Stimulated activated CD8-positive, alpha-beta memory T cell treated with anti-CD3 and anti-CD28 coated beads, Interleukin-2, amount 100 ng/mL, for 48 hours (primary cell): ENCODE data around the gene ZFYVE1.
"Not testable (repeated sequence)": the region's sequence is repeated elsewhere in the genome, so short reads cannot be mapped to it uniquely, and the experiment has no call there.

Source experiments
- DNase-seq, 2 donors: peaks; one replicate each; pipeline ENCODE4 v3.0.0-alpha.2; 2020; ENCODE audit warnings: low read depth in 2 of 2

Gene ZFYVE1

DNA sequence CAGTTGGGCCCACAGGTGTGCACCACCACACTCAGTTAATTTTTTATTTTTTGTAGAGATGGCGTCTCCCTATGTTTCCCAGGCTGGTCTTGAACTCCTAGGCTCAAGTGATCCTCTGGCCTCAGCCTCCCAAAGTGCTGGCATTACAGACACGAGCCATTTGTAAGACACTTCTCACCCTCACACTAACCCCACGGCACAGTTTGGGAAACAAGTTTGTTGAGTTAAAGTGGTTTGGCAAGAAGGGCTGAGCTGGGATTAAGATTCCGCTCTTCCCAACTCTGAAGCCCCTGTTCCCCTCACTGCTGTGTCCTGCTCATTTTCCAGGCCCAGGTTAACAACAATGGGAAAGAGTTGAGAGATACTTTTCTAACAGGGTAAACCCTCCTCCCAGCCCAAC, 65.9 kb downstream of the ZFYVE1 start:
- not testable (repeated sequence) for DNase-seq

GRCh38 chr14:72958548-72958947, 68.4 kb downstream of the ZFYVE1 start:
- DNase-seq = no peak

GRCh38 chr14:72957213-72957612, 69.7 kb downstream of the ZFYVE1 start:
- DNase-seq = no peak

DNA sequence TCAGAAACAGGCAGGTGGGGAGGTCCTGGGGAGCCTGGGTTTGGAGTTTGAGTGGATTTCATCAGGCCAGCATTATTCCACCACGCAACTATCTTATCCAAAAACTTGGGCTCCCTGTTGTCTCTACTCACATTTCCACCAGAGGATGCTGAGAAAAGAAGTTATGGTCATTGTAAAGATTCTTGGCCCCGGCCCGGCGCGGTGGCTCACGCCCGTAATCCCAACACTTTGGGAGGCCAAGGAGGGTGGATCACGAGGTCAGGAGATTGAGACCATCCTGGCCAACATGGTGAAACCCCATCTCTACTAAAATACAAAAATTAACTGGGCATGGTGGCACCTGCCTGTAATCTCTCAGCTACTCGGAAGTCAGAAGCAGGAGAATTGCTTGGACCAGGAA, 70.2 kb downstream of the ZFYVE1 start:
- DNase-seq = not testable (repeated sequence)

DNA sequence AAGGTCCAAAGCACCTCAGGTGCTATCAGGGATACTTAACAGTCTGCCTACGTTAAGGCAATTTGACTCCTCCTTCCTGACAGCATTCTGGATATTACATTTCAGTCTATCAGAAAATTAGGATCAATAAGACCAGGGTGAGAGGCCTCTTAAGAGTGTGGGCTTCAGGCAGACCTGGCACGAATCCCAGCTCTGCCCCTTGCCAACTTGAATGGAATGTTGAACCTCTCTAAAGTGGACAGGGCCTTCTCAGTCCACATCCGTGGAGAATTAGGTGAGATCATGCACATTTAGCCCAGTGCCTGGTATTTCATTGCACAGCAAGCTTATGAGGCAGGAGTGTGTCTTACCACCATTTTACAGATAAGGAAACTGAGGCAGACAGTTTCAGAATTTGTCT, 74.7 kb downstream of the ZFYVE1 start:
- no peak for DNase-seq

- DNase-seq = peak in 1 of 2 donors; percentile 56
Measured at GRCh38 chr14:72948481-72949138, 78.3 kb downstream of the ZFYVE1 start.

GRCh38 chr14:72947366-72948160, 79.3 kb downstream of the ZFYVE1 start:
- no peak for DNase-seq

DNA sequence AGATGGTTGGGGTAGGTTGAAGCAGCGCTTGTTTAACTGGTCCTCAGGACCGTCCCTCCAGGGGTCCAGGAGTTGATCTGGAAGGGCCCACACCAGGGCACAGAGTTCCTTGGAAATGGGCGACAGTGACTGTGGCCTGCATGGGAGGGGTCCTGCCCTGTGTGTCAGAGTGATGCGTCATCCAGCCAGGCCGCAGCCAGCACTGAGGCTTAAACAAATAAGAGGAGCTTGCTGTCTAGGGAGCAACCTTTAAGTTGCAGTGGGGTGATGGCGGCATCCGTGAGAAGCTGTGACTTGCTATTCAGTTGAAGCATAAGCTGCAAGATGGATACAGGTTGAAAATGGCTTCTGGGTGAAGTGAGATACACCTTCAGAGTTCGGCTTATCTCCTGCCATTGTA, 80.4 kb downstream of the ZFYVE1 start:
- DNase-seq = no peak

DNA sequence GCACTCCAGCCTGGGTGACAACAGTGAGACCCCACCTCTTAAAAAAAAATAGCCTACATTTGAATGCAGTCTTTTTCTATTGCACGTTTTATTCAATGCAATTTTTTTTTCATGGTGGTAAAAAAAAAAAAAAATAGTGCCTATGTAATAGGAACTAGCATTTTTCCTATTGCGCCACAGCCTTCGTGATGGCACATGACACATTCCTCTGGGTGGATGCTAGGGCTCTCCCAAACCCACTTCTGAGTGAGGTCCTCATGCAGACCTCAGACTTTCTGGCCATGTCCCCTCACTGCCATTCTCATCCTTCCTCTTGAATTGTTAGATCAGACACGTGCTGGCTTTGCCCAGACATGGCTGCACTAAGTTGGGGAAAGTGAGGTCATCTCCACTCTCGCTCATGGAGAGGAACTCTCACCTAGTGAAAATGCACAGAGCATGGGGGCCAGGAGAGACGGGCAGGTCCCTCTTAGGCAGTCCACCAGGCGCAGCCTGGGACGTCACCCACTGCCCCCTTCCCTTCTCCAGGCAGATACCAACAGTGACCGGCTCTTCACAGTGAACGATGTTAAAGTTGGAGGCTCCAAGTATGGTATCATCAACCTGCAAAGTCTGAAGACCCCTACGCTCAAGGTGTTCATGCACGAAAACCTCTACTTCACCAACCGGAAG, 81.4 kb downstream of the ZFYVE1 start:
- DNase-seq = no peak

DNA sequence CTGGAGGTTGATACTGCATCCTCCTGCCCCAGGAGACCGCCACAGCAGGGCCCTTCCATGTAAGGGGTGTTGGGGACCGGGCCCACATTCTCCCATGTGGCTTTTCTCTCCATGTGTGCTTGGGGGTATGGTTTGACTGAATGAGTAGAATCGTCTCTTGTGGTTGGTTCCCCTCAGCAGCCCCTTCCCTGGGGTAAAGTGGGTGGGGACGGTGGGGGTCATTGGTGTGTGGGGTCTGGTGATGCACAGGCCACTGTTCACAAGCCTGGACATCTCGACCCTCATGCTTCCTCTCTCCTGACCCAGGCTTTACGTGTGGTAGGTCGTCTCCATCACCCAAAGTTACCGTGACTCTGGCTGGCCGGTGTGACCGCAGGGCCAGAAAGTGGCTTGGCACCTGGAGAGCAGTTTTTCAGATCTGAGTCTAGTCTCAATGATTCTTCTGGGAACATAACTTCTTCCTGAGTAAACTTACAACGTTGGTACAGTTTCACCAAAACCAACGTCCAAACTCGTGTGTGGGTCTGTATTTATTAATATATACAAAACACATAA, 83.0 kb downstream of the ZFYVE1 start:
- DNase-seq = no peak

DNA sequence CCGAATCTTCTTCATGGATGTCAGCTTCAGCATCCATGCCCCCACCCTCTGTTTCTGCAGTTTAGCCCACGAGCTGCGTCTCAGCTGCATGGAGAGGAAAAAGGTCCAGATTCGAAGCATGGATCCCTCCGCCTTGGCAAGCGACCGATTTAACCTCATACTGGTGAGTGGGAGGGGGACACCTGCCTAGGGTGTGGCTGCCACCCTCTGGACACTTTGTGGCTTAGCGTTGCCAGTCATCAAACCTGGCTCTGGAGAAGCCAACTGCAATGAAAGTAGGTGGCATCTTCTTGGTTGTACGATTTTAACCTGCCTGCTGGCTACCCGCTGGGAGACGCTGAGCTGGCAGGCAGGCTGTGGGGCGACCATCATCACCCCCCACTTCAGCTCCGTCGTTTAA, 84.0 kb downstream of the ZFYVE1 start:
- no peak for DNase-seq

GRCh38 chr14:72941286-72941985, 85.5 kb downstream of the ZFYVE1 start:
- no peak for DNase-seq

GRCh38 chr14:72939630-72940029, 87.3 kb downstream of the ZFYVE1 start:
- no peak for DNase-seq

DNA sequence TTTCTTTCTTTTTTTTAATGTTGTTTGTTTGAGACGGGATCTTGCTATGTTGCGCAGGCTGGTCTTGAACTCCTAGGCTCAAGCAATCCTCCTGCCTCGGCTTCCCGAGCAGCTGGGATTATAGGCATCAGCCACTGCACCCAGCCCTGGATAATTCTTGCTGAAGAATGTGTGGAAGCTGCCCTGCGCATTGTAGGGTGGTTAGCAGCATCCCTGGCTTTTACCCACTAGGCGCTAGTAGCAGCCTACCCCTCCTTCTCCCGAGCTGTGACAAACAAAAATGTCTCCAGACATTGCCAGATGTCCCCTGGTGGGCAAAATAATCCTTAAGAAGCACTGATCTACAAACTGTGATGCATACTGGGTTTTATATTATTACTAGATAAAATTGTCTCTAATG, 94.0 kb downstream of the ZFYVE1 start:
- DNase-seq = no peak

DNA sequence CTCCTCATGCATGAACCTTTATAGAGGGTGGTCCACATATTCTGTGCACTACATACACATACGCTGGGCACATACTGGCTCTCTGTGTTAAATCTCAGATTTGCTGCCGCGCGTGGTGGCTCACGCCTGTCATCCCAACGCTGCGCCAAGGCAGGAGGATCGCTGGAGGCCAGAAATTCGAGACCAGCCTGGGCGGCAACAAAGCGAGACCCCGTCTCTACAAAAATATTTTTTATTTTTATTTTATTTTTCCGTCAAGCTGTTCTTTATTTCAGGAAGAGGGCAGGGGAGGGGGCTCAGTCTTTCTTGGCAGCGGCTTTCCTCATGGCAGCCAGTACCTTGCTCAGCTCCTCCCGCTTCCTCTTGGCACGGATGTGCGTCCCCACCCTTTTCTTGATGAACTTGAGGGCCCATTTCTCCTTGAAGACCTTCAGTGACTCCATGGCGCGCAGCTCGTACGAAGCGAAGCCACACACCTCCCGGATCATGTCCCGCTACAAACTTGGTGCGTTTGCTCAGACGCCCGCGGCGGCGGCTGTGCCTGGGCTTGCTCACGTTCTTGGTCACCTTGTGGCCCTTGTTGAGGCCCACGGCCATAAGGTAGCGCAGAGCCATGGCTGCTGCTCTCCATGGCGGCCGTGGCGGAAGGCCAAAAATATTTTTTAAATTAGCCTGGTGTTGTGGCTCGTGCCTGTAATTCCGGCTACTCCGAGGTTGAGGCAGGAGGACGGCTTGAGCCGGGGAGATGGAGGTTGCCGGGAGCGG, 97.4 kb downstream of the ZFYVE1 start:
- DNase-seq = no peak

GRCh38 chr14:72928872-72929271, 98.0 kb downstream of the ZFYVE1 start:
- no peak for DNase-seq

GRCh38 chr14:72926292-72927028, 100.4 kb downstream of the ZFYVE1 start, which contains the start of gene DCAF4:
Gene DCAF4, plus strand, starts transcription at chr14:72926464. Its CDS starts 11,515 bp downstream, at chr14:72937979.
- DNase-seq = peak; percentile 88 to 91

- DNase-seq = no peak
Measured at GRCh38 chr14:72925815-72926291, 101.1 kb downstream of the ZFYVE1 start.

DNA sequence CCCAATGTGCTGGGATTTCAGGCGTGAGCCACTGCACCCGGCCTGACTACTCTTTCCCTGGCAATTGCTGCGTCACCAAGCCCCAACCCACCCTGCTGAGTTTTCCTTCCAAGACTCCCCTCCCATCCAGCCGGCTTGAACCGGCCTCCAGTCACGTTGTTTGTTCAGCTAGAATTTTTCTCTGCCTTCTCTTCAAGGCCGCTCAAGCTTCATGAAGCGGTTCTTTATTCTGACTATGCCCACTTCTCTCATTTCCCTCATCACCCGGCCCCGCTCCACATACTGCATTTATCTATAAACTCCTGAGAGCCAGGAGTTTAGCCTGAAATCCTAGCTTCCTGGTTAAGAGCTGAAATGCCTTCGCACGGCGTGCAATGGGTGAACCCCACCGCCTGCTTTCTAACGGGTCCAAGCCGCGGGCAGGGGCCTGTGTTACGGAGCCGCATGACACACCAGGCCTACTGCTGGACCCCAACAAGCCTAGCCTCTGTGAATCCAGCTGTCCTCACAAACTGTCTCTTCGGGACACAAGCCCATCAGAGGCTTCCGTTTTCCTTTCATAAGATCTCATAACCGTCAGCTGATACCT, 101.6 kb downstream of the ZFYVE1 start:
- DNase-seq = no peak

DNA sequence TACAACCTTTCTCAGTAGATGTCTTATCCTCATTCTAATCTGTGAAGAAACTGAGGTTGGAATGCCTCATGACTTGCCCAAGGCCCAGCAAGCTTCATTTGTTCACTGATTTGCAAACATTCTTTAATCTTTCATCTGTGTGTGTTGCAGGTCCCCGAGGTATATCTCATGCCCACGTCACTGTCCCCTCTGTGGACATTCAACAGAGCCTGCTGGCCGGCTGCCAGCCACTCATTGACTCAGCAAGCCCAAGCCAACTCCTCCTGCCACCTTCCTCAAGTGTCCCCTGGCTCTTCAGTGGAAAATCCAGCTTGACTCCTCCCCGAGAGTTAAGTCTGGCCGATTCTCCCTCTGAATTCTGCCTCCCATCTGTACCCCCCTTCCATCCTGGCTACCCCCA, 102.6 kb downstream of the ZFYVE1 start:
- no peak for DNase-seq
